HG02678 (cell line): ENCODE results near the gene POLR2B.

Source experiments
- ATAC-seq: cut with Tn5 transposase; IDR thresholded peaks from one replicate; pipeline ENCODE4 v1.9.1; 2021; ENCODE audit warnings: mild to moderate bottlenecking, moderate library complexity; ENCODE audit not compliant: unreplicated experiment

Gene POLR2B

GRCh38 chr4:57078685-57079521, 100.2 kb downstream of the POLR2B start:
- no peak for ATAC-seq
